ENCODE data around the gene ZFP30. TPM values are rescaled to one million over a fixed set of nuclear protein-coding genes. Genes with fewer than 3 reads are reported as not detected.

The ZFP30 gene
- total RNA-seq, 1 donor from 2014 or later = 8.3 TPM

- no peak for DNase-seq (ENCODE audit: low spot score)
Measured at GRCh38 chr19:37564624-37565369, 90.5 kb downstream of the ZFP30 start.

Other genes with a start within 250 kb of the ZFP30 start
- gene ZNF569, start 188.0 kb downstream of the ZFP30 start, total RNA-seq = 5.7 TPM
- 5.2 TPM for gene ZNF570, start 186.1 kb downstream of the ZFP30 start, total RNA-seq
- 2.3 TPM for gene ZNF793, start 148.5 kb downstream of the ZFP30 start, total RNA-seq
- 5.4 TPM for gene ZNF571, start 60.7 kb downstream of the ZFP30 start, total RNA-seq
- 1.8 TPM for gene ZNF540, start 60.6 kb downstream of the ZFP30 start, total RNA-seq
- 2.8 TPM for gene ZNF607, start 64.3 kb upstream of the ZFP30 start, total RNA-seq
- 12.1 TPM for gene ZNF573, start 124.1 kb upstream of the ZFP30 start, total RNA-seq